WTC11 (cell line): Measurements from ENCODE around the gene UGDH. TPM values are rescaled to one million over a fixed set of nuclear protein-coding genes. Genes with fewer than 3 reads are reported as not detected.

ENCODE experiments used
- ATAC-seq: fragments of 200-7000 bp; cut with Tn5 transposase; 2 replicates; pipeline ENCODE4 v1.10.0; 2021; ENCODE audit warnings: mild to moderate bottlenecking, moderate library complexity
- CTCF ChIA-PET: fragments of 300-600 bp; sonication (Branson Sonifier 250); formaldehyde crosslinking; loops from one replicate; lab custom pipeline; 2021; ENCODE audit warnings: antibody characterized with exemption; lab: Charles Lee
- POLR2A ChIA-PET: fragments of 350-600 bp; sonication (Branson Sonifier 250); formaldehyde crosslinking; loops from one replicate; lab custom pipeline; 2021; ENCODE audit warnings: antibody characterized with exemption; lab: Charles Lee
- DNase-seq: peaks from one replicate; pipeline ENCODE4 v3.0.0; 2021; ENCODE audit warnings: low spot score
- H3K27ac Mint-ChIP-seq: 2 replicates; pipeline ENCODE4 v1.8.0; 2021; ENCODE audit warnings: mixed read lengths
- H3K27me3 Mint-ChIP-seq: 2 replicates; pipeline ENCODE4 v1.8.0; 2021; ENCODE audit warnings: low read depth, mild to moderate bottlenecking, moderate library complexity, mixed read lengths
- H3K36me3 Mint-ChIP-seq: 2 replicates; pipeline ENCODE4 v1.8.0; 2021; ENCODE audit warnings: mixed read lengths
- H3K4me1 Mint-ChIP-seq: 2 replicates; pipeline ENCODE4 v1.8.0; 2022; ENCODE audit warnings: mixed read lengths
- H3K4me3 Mint-ChIP-seq: 2 replicates; pipeline ENCODE4 v1.8.0; 2021; ENCODE audit warnings: mild to moderate bottlenecking, moderate library complexity, mixed read lengths
- H3K9me3 Mint-ChIP-seq: 2 replicates; pipeline ENCODE4 v1.8.0; 2021; ENCODE audit warnings: mixed read lengths
- AFF4 ChIP-seq: sonication (generic); formaldehyde crosslinking; IDR thresholded peaks from 2 replicates; pipeline ENCODE4 v1.8.1; 2023; ENCODE audit warnings: mild to moderate bottlenecking, missing genetic modification reagents, borderline replicate concordance
- AR ChIP-seq: fragments of 250-450 bp; sonication (Bioruptor Pico); IDR thresholded peaks from 2 replicates; pipeline ENCODE4 v1.9.0; 2021; ENCODE audit warnings: mild to moderate bottlenecking
- ATF2 ChIP-seq: sonication (generic); formaldehyde crosslinking; IDR thresholded peaks from 2 replicates; pipeline ENCODE4 v1.8.1; 2022; ENCODE audit warnings: low read depth, missing genetic modification reagents, borderline replicate concordance
- ATF6 ChIP-seq: sonication (generic); formaldehyde crosslinking; IDR thresholded peaks from 2 replicates; pipeline ENCODE4 v1.8.1; 2023; ENCODE audit warnings: mild to moderate bottlenecking, missing genetic modification reagents
- CDX4 ChIP-seq: fragments of 250-450 bp; sonication (Bioruptor Pico); IDR thresholded peaks from 2 replicates; pipeline ENCODE4 v1.9.0; 2021; ENCODE audit warnings: moderate library complexity, mild to moderate bottlenecking, inconsistent platforms, borderline replicate concordance
- CREM ChIP-seq: sonication (generic); formaldehyde crosslinking; IDR thresholded peaks from 2 replicates; pipeline ENCODE4 v1.8.1; 2022; ENCODE audit warnings: mild to moderate bottlenecking, missing genetic modification reagents, moderate library complexity
- ETV6 ChIP-seq: sonication (generic); formaldehyde crosslinking; IDR thresholded peaks from 2 replicates; pipeline ENCODE4 v1.8.1; 2022; ENCODE audit warnings: mild to moderate bottlenecking, missing genetic modification reagents
- FOXP1 ChIP-seq: sonication (generic); formaldehyde crosslinking; IDR thresholded peaks from 2 replicates; pipeline ENCODE4 v1.8.0; 2022; ENCODE audit warnings: missing genetic modification reagents, mild to moderate bottlenecking, moderate library complexity, borderline replicate concordance
- GABPB1 ChIP-seq: sonication (generic); formaldehyde crosslinking; IDR thresholded peaks from 2 replicates; pipeline ENCODE4 v1.8.1; 2023; ENCODE audit warnings: mild to moderate bottlenecking, missing genetic modification reagents
- GTF2I ChIP-seq: fragments of 250-450 bp; sonication (Bioruptor Pico); conservative IDR thresholded peaks from 2 replicates; pipeline ENCODE4 v1.4.0; 2021; ENCODE audit warnings: mild to moderate bottlenecking
- JAZF1 ChIP-seq: fragments of 250-450 bp; sonication (Bioruptor Pico); IDR thresholded peaks from 2 replicates; pipeline ENCODE4 v1.9.0; 2021; ENCODE audit warnings: moderate library complexity, mild to moderate bottlenecking, inconsistent platforms
- MYBL2 ChIP-seq: sonication (generic); formaldehyde crosslinking; IDR thresholded peaks from 2 replicates; pipeline ENCODE4 v1.8.1; 2023; ENCODE audit warnings: mild to moderate bottlenecking, moderate library complexity, missing genetic modification reagents
- NR2C2 ChIP-seq: sonication (generic); formaldehyde crosslinking; IDR thresholded peaks from 2 replicates; pipeline ENCODE4 v1.8.0; 2022; ENCODE audit warnings: mild to moderate bottlenecking, missing genetic modification reagents
- PRRX2 ChIP-seq: fragments of 250-450 bp; sonication (Bioruptor Pico); IDR thresholded peaks from 2 replicates; pipeline ENCODE4 v1.8.0; 2021; ENCODE audit warnings: mild to moderate bottlenecking
- SMAD4 ChIP-seq: sonication (generic); formaldehyde crosslinking; IDR thresholded peaks from 2 replicates; pipeline ENCODE4 v1.8.0; 2022; ENCODE audit warnings: mild to moderate bottlenecking, missing genetic modification reagents
- ZBTB21 ChIP-seq: sonication (generic); formaldehyde crosslinking; IDR thresholded peaks from 2 replicates; pipeline ENCODE4 v1.8.1; 2023; ENCODE audit warnings: mild to moderate bottlenecking, missing genetic modification reagents, borderline replicate concordance
- ZMAT4 ChIP-seq: fragments of 250-450 bp; sonication (Bioruptor Pico); IDR thresholded peaks from 2 replicates; pipeline ENCODE4 v1.9.0; 2021; ENCODE audit warnings: mild to moderate bottlenecking
- ZNF138 ChIP-seq: sonication (generic); formaldehyde crosslinking; conservative IDR thresholded peaks from 2 replicates; pipeline ENCODE4 v1.8.1; 2022; ENCODE audit warnings: mild to moderate bottlenecking, moderate library complexity, missing genetic modification reagents
- ZNF219 ChIP-seq: sonication (generic); formaldehyde crosslinking; IDR thresholded peaks from 2 replicates; pipeline ENCODE4 v1.8.0; 2023; ENCODE audit warnings: missing genetic modification reagents, mild to moderate bottlenecking, borderline replicate concordance
- ZNF232 ChIP-seq: sonication (generic); formaldehyde crosslinking; IDR thresholded peaks from 2 replicates; pipeline ENCODE4 v1.8.0; 2022; ENCODE audit warnings: mild to moderate bottlenecking, missing genetic modification reagents
- ZNF396 ChIP-seq: fragments of 250-450 bp; sonication (Bioruptor Pico); IDR thresholded peaks from 2 replicates; pipeline ENCODE4 v1.8.0; 2021; ENCODE audit warnings: mild to moderate bottlenecking, moderate library complexity, borderline replicate concordance
- ZNF423 ChIP-seq: fragments of 250-450 bp; sonication (Bioruptor Pico); IDR thresholded peaks from 2 replicates; pipeline ENCODE4 v2.1.2; 2022; ENCODE audit warnings: mild to moderate bottlenecking, moderate library complexity
- ZNF425 ChIP-seq: fragments of 250-450 bp; sonication (Bioruptor Pico); conservative IDR thresholded peaks from 2 replicates; pipeline ENCODE4 v1.9.0; 2021; ENCODE audit warnings: mild to moderate bottlenecking
- total RNA-seq: library from RNA; stranded (reverse); gene quantifications from 3 replicates; pipeline ENCODE4 v1.2.3, GENCODE V29; 2021

The UGDH gene
- total RNA-seq, 1 experiment from 2014 or later, result 97.5 TPM

- peaks cover 59% of the 10 kb centered on the region for H3K36me3 Mint-ChIP-seq
- H3K27ac Mint-ChIP-seq, result peak overlapping the region; percentile 91
- ChIA-PET POLR2A (no interaction called here), CTCF (no interaction called here)
- peaks cover 27% of the 10 kb centered on the region for H3K4me1 Mint-ChIP-seq
- H3K27me3 Mint-ChIP-seq, result 0 out of 2 replicates have a peak, but pooled peaks cover 1% of the 10 kb centered on the region
- DNase-seq, result no peak
- ATAC-seq, result no peak
- H3K9me3 Mint-ChIP-seq, result no peaks in the 10 kb centered on the region
- no peak overlapping the region for H3K4me3 Mint-ChIP-seq
- TF ChIP-seq ZNF138 (no peak), ZNF232 (CRISPR knock-in tag) (no peak), ZNF219 (no peak), ZNF425 (CRISPR knock-in tag) (no peak; the same call in 1 of the 2 replicates), PRRX2 (CRISPR knock-in tag) (peak; percentile 91), NR2C2 (CRISPR knock-in tag) (no peak), GTF2I (CRISPR knock-in tag) (no peak), FOXP1 (no peak), CDX4 (CRISPR knock-in tag) (no peak), MYBL2 (no peak), ZNF396 (CRISPR knock-in tag) (no peak), AFF4 (no peak), SMAD4 (no peak), ATF2 (CRISPR knock-in tag) (no peak), ETV6 (CRISPR knock-in tag) (no peak), CREM (CRISPR knock-in tag) (no peak), ZMAT4 (CRISPR knock-in tag) (no peak), GABPB1 (CRISPR knock-in tag) (no peak), ZNF423 (CRISPR knock-in tag) (no peak), AR (CRISPR knock-in tag) (peak; percentile 82; the same call in 1 of the 2 replicates), ATF6 (CRISPR knock-in tag) (no peak), ZBTB21 (CRISPR knock-in tag) (no peak), JAZF1 (CRISPR knock-in tag) (no peak)
Observed at GRCh38 chr4:39451423-39452023, 75.7 kb downstream of the UGDH start.
